Renal cortical epithelial cell (primary cell): ENCODE data around the gene TRAP1. TPM values are rescaled to one million over a fixed set of nuclear protein-coding genes. Genes with fewer than 3 reads are reported as not detected.
"Not testable (repeated sequence)": the region's sequence is repeated elsewhere in the genome, so short reads cannot be mapped to it uniquely, and the experiment has no call there.

Source experiments
- DNase-seq: peaks from one replicate; pipeline ENCODE4 v3.0.0-alpha.2; 2011; ENCODE audit warnings: low read depth
- total RNA-seq: library from RNA; depleted of rRNA; stranded (reverse); fragments of >200 nt; gene quantifications from 2 replicates; pipeline ENCODE4 v1.2.3, GENCODE V29; 2014

TRAP1 gene
- total RNA-seq, 1 donor from 2014 or later = 57.1 TPM

DNA sequence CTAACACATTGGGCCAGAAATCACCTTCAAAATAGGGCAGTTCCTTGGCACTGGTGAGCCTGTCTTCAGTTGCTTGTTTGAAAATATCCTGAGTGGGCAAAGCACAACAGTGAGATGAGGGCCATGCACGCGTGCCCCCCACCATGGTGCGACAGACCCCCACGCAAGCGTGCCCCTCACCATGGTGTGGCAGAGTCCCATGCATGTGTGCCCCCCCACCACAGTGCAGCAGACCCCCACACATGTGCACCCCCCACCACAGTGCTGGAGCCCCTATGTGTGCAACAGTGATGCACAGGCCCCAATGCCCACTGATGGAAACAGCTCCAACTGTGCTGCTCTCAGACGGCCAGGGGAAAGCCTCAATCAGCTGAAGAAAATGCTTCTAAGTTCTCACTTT, 18.8 kb upstream of the TRAP1 start:
- no peak for DNase-seq

DNA sequence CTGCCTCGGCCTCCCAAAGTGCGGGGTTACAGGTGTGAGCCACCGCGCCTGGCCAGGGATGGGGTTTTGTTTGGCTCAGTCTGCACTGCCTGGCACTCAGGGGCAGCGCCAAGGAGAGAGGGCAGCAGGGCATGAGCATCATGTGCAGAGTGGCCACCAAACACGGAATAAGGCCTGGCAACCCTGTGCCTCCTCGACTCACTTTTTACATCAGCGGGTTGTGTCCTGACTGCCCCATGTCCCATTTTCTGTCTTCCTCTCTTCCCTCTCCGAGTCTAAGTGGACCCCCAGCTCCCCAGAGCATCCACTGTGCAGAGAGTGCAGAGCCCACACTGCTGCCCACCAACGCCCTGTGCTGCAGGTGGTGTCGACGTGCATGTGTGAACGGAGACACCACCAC, 18.2 kb upstream of the TRAP1 start:
- DNase-seq = no peak

DNA sequence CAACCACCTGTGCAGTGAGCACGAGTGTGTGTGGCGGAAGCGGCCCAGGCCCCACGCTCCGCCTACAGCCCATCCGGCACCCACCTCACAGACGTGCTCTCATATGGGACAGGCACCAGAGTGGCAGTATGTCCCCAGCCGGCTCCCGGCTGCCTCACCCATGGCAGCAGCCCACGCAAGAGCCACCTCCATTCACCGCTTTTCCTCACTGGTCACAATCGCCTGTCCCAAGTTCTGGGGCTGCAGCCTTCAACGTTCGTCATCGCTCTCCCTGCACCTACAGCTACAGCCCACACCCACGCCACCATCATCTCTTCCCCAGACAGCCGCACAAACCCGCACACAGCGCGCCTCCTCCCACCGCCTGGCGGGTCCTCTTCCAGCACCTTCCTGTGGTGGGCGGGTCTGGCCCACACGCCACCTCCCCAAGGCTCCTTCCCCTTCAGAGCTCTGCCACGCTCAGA, 17.5 kb upstream of the TRAP1 start:
- DNase-seq = no peak

DNA sequence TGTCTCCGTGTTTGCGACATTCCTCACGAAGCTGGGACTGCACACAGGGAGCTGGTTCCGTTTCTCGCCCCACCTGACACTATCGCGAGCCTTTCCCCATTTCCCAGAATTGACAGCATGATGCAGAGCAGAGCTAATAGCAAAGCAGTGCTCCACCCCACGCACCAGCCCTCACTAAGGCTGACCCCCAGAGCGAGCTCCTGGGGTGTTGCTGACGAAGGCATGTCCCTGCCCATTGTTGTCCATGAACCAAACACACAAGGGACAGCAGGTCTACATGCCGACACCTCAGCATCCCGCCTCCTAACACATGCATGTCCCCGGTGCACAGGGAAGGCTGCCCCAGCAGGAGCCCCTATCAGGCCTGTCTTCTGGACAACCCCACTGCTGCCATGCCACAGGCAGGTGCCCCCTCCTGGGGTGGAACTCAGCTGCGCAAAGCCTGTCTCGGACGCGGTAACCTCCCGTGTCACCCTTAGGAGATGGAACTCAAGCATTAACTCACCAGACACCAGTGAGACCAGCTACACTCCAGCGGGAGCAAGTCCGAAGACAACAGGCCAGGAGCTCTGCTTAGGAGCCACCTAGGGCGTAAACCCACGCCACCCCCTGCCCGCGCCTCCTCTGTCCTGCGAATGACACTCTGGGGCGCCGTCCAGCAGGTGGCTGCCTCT, 16.9 kb upstream of the TRAP1 start:
- DNase-seq = no peak

DNA sequence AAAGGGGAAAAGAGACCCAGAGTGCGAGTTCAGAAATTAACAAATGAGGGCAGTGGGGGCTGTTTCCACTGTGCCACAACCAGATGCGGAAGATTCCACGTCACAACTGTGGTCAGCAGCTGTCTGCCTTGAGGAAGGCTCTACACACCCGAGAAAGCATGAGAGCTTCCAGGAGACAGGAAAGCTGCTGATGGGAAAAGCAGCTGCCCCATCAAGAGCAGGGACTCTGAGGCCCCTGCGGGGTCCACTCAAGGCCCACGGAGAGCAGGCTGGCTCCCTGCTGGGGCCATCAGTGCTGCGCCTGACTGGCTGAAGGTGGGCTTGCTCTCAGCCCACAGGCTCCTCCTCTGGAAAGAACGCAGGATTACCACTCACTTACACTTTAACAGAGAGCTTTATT, 14.8 kb upstream of the TRAP1 start:
- no peak for DNase-seq

DNA sequence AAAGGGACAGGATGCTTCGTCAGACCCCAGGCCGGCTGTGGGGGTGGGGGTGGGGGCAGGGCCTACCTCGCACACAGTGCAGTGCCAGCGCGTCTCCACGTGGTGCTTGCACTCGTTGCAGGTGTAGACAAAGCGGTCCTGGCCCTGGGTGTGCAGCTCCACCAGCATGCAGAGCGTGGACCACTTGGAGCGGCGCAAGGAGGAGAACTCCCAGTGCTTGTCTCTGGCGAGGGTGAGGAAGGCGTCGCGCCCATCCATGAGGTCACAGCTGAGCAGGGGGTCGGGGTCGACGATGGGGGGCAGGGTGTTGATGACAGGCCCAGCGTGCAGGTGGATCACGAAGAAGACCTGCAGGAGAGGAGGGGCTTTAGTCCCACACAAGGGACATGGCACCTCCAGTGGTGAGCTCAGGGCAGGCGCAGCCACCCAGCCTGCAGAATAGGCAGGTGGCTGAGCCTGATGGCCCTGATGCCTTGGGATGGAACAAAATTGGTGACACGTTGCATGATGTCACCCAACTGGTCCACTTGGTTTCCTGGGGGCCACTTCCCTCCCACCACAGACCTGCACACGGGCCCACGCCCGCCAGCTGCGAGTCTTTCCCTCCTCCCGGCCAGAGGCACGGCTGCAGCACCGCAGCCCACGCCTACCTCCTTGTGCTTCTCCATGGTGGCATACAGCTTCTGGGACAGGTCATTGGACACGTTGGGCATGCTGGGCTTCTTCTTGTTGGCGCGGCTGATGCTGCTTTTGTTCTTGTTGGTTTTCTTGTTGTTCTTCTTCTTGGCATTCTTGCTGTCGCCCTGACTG, 14.0 kb upstream of the TRAP1 start:
- DNase-seq = no peak

DNA sequence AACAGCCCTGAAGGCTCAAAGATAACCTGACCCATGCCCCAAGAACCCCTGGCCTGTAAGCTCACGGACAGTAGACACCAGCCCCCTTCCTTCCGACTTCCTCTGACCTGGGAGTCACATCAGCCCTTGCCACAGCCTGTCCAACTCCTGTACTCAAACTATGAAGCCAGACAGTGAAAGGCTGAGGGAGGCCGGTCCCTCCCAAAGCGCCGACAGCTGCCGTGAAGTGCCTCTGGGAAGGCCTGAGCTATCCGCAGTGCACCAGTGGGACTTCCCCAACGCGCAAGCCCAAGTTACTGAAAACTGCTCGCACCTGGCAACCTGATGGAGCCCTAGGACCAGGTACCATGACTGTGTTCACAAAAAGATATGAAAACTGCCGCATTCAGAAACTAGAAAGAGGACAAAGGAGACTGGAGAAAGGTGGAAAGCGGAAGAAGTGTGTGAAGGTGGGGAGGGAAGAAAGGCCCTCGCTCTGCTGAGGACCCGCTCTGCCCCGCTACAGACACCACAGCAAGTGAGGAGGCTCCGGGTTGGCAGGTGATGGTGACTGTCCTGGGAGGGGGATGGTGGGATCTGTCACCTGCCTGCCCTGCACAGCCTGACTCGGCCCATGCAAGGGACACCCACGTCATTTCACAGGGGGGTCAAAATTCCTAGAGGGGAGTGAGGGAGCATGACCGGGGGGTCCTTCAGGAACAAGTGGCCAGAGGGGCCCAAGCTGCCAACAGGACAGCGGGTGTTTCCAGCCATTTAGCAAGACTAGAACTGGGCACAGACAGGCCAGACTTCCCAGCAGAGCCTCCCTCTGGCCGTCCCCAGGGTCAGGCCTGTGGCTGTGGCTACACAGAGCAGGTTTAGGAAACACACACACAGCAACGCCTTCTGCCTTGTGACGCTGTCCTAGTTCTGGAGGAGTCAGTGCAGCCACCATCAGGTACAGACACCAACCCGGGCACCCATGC, 13.1 kb upstream of the TRAP1 start:
- DNase-seq = no peak

DNA sequence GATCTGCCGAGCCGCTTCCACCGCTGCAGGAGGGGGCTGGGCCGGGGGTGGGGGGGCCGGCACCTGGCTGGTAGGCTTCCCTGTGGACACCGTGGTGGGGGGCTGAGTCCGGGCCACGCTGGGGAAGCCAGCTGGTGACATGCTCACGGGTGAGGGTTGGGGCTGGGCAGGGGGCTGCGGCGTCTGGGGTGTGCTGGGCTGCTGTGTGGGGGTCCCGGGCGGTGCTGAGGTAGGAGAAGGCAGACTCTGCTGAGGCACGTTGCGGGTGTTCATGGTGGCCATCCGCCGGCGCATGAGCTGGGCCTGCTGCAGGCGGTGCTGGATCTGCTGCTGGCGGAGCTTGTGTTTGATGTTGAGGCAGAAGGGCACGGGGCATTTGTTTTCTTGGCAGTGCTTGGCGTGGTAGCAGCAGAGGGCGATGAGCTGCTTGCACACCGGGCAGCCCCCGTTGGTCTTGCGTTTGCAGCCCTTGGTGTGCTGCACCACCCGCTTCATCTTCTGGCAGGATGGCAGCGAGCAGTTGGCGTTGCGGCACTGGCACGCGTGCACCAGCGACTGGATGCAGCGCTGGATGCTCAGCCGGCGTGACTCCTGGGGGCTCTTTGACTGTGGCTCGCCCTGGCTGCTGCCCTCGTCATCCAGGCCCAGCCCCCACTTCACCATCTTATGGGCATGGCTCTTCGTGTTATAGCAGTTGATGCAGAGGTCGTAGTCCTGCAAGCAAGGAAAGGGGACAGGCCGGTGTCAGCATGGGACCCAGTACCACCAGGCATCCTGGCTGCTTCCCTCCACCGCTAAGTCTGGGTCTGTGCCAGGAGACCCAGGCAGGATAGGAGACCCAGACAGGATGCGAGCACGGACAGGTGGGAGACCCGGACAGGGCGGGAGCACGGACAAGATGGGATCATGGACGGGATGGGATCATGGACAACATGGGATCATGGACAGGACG, 12.1 kb upstream of the TRAP1 start:
- DNase-seq = no peak

DNA sequence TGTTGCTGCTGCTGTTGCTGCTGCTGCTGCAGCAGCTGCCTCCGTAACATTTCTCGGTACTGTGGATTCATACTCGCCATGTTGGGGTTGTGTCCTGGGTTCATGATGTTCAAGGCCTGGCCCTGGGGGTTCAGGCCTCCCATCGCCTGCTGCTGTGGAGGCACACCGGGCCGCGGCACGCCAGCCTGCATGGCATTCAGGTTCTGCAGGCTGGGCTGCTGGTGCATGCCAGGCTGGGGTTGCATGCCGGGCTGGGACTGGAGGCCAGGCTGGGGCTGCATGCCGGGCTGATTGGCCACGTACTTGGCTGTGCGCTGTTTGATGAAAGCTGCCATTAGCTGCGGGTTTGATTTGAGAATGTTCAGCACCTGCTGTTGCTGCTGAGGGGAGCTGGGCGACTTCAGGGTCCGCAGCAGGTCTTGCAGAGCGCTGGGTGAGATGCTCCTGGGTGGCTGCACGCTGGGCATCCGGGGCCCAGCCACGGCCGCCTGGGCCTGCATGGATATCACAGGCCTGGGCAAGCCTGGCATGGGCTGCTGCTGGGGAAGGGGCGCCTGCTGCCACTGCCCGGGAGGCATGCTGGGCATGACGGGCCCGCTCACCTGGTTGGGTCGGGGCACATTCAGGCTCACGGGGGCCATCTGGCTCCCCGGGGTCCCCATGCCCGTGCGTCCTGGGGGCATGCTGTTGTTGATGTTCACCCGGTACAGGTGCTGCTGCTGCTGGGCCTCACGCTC, 11.3 kb upstream of the TRAP1 start:
- DNase-seq = no peak

DNA sequence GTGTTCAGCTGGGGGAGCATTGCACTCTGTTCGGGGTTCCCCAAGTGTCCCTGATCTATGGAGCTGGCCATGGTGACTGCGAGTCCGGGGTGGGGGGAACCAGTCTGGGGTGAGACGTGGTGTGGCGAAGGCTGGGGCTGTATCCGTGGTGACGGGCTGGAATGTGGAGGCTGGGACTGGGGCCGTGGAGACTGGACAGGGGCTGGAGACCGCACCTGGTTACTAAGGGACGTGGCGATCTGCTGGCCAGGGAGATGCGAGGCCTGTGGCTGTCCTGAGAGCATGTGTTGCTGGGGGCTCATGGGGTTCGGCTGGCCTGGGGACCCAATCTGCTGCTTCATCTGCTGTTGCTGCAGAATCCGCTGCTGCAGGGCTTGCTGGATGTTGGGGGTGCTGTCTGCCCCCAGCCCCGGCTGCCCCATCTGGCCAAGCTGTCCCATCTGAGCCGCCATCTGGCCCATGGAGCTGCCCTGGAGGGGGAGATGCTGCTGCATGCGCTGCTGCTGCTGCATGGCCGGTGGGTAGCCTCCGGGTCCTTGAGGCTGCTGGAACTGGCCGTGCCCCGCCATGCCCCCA, 10.6 kb upstream of the TRAP1 start:
- no peak for DNase-seq

DNA sequence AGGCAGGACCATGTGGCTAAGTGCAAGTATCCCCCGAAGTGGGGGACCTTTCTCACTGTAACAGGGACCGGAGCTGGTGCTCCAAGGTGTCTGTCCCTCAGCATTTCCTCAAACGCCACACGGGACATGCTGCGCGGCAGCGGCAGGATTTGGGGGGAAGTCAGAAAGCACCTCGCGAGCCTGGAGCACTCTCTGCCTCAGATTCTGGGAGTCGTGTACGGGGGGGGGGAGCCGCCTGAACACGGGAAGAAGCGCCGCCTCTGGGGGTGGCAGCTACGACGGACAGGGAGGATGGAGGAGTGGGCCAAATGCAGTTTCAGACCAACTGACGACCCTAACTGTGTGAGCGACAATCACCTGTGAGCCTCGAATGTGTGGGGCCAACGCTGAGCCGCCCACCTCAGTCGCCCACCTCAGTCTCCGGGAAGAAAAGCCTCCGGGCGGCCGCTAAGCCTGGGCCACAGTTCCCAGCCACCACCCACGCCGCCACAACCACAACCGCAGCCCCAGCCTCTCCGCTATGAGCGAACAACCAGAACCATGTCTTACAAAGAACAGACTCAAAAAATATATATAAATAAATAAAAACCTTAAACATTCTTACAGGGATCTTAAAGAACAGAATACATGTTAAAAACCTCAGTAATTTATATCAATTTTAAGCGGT, 8.8 kb upstream of the TRAP1 start:
- DNase-seq = no peak

DNA sequence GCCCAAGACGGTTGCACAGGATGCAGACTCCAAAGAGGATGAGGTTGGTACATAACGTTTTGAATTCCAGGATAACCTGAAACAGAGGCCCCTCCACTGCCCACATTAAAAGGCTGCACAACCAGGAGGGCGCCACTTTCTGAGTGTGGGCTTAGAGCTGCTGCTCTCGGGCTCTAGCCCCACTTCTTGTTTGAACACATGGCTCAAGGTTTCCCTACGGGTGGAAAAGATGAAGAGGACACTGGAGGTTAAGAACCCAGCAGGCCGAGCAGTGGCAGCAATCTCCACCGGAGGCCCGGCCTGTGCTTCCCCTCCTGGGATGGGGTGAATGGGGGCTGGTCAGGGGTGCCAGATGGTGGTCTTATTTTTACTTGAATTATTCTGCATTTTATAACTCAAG, 8.0 kb upstream of the TRAP1 start:
- no peak for DNase-seq

DNA sequence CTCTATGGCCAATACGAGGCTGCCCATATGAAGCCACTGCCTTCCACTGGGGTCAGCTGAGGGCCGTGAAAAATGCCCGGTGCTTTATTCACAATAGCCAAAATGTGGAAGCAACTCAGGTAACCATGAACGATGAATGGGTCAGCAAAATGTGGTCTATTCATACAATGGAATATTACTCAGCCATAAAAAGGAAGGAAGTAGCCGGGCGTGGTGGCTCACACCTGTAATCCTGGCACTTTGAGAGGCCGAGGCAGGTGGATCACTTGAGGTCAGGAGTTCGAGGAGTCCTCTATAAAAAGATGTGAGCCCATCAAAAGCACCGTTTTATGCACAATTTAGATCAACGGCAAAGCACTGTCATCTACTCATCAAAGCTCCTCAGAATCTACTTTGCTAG, 5.2 kb upstream of the TRAP1 start:
- DNase-seq = no peak

DNA sequence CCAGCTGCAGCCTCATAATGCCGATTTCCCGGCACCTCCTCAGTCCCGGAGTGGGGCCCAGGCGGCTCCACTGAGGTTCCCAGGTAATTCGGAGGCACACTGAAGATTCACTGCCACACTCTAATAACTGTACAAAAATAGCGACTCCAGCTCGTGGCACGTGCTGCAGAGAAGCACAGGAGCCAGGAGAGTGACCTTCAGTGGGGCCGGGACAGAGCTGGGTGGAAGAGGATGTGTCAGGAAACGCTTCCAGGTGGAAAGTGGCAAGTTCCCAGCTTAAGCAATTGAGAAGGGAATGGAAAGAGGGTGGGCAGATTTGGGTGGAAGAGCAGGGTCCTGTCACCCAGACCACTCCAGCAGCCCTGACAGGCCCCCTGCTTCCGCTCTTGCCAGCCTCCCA, 3.1 kb upstream of the TRAP1 start:
- no peak for DNase-seq

DNA sequence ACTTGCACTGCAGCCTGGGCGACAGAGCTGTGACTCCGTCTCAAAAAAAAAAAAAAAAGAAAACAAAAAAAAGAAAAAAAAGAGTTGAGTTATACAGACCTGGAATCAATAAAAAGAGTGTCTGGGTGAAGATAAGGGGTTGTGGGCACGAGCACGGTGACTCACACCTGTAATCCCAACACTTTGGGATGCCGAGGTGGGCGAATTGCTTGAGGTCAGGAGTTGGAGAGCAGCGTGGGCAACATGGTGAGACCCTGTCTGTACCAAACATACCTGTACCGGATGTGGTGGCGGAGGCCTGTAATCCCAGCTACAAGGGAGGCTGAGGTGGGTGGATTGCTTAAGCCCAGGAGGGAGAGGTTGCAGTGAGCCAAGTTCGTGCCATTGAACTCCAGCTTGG, 1.3 kb upstream of the TRAP1 start:
- DNase-seq = no peak

DNA sequence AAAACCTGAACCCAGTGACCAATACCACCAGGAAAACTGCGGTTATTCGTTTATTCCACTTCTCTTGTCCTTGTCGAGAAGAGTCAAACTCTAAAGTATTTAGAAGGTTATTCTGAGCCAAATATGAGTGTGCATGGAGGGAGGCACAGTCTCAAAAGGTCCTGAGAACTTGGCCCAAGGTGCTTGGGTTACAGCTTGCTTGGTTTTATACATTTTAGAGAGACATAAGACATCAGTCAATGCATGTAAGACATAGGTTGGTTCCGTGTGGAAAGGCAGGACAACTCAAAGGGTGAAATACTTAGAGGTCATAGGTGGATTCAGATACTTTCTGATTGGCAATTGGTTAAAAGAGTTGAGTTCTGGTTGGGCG, 681 bp upstream of the TRAP1 start:
- DNase-seq = no peak

DNA sequence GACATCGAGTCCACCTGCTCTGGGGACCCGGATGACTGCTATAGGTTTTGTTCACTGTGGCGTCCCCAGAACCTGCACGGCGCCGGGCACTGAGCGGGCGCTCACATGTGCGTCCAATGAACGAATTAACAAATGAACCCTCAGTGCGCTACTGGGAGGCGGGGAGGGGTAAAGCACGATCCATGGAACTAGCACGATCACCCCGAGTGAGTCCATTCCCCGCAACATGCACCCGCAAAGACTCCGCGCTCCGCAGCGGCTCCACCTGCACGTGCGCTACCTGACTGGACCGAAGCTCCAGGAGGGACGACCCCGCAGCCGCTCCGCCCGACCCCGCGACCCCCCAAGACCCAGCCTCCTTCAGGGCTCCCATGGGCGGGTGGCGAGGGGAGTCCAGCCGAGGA, 491 bp downstream of the TRAP1 start:
- no peak for DNase-seq

DNA sequence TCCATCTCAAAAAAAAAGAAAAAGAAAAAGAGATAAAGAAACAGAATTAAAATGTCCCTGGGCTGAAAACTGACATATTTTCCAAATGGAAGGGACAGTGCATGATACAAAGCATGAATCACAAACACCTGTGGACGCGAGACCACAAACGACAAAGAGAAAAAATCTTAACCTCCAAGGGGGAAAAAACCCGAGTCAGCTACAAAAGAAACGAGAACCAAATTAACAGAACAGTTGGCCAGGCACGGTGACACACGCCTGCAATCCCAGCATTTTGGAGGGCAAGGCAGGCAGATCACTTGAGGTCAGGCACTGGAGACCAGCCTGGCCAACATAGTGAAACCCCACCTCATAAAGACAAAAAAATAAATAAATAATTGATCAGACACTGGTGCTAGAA, 1.9 kb downstream of the TRAP1 start:
- no peak for DNase-seq

DNA sequence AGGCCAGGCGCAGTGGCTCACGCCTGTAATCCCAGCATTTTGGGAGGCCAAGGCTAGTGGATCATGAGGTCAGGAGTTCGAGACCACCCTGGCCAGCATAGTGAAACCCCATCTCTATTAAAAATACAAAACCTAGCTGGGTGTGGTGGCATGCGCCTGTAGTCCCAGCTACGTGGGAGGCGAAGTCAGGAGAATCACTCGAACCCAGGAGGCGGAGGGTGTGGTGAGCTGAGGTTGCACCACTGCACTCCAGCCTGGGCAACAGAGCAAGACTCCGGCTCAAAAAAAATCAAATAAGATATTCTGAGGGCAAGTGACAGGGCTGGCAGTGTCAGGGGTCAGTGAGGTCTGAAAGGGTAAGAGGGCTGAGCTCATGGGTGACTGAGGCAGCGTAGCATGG, 2.9 kb downstream of the TRAP1 start:
- DNase-seq = not testable (repeated sequence)
